ENCODE data around the gene KHDRBS1. TPM values are rescaled to one million over a fixed set of nuclear protein-coding genes. Genes with fewer than 3 reads are reported as not detected.

The KHDRBS1 gene
- total RNA-seq, 1 experiment from 2014 or later, result 267 TPM

GRCh38 chr1:31970873-31971272 is 42.8 kb upstream of the KHDRBS1 start:
- no peaks in the 10 kb centered on the region for H3K4me1 ChIP-seq (ENCODE audit: insufficient read depth, low read length)
- no peak overlapping the region for H3K56ac ChIP-seq (ENCODE audit: insufficient read length, low read depth, low read length)
- no peaks in the 10 kb centered on the region for H4K20me1 ChIP-seq (ENCODE audit: control insufficient read depth, insufficient read depth, insufficient read length)
- no peak overlapping the region for H2AK5ac ChIP-seq (ENCODE audit: insufficient read length, low read length)
- H3K9me3 ChIP-seq (ENCODE audit: control insufficient read depth, low read depth, low read length), result no peaks in the 10 kb centered on the region
- H3K23ac ChIP-seq (ENCODE audit: insufficient read length, low read depth, low read length), result no peak overlapping the region
- no peak overlapping the region for H3K18ac ChIP-seq (ENCODE audit: insufficient read length, low read depth, low read length)
- H3K27ac ChIP-seq (ENCODE audit: insufficient read length, low read depth, low read length), result no peak overlapping the region
- H3K9me3 Mint-ChIP-seq, result no peaks in the 10 kb centered on the region
- H3K79me2 ChIP-seq (ENCODE audit: insufficient read depth, low read length), result no peaks in the 10 kb centered on the region
- H3K79me1 ChIP-seq (ENCODE audit: insufficient read depth, low read depth, low read length, poor library complexity, severe bottlenecking), result no peaks in the 10 kb centered on the region
- H3T11ph ChIP-seq (ENCODE audit: low read length), result no peak overlapping the region
- H4K5ac ChIP-seq (ENCODE audit: insufficient read length, low read depth, low read length), result no peak overlapping the region
- H3K27ac Mint-ChIP-seq, result peak overlapping the region in 1 of 3 experiments; percentile 54; a peak in 1 of 7 replicates
- H3K14ac ChIP-seq (ENCODE audit: insufficient read depth, low read length), result no peak overlapping the region
- H3K27me3 Mint-ChIP-seq (ENCODE audit: low read depth), result peaks cover 5% of the 10 kb centered on the region
- H3K36me3 Mint-ChIP-seq (ENCODE audit: insufficient read depth in 1 of 3, low read depth in 3 of 3), result no peaks in the 10 kb centered on the region
- no peak overlapping the region for H4K8ac ChIP-seq (replicated peaks; ENCODE audit: insufficient read length, low read depth, low read length)
- DNase-seq, result no peak
- H3K27me3 ChIP-seq (ENCODE audit: insufficient read depth, low read length), result no peaks in the 10 kb centered on the region
- no peak overlapping the region for H2BK12ac ChIP-seq (ENCODE audit: insufficient read length, low read depth, low read length)
- no peak for TF ChIP-seq CTCF (conservative IDR thresholded peaks at IDR 0.05)
- no peak overlapping the region for H3K4me2 ChIP-seq (ENCODE audit: insufficient read depth, insufficient read length, low read length)
- no peak overlapping the region for H3K4me3 Mint-ChIP-seq
- H2BK120ac ChIP-seq (ENCODE audit: low read depth, low read length, poor library complexity, severe bottlenecking), result no peak overlapping the region
- H2BK5ac ChIP-seq (ENCODE audit: insufficient read length, low read length), result no peak overlapping the region
- H2BK15ac ChIP-seq (ENCODE audit: low read depth, low read length), result no peak overlapping the region
- H3K9ac ChIP-seq (ENCODE audit: extremely low read depth, insufficient read length, low read length), result no peak overlapping the region
- no peak overlapping the region for H3K4ac ChIP-seq (ENCODE audit: low read depth, low read length)
- no peak overlapping the region for H4K91ac ChIP-seq (ENCODE audit: insufficient read length, low read depth, low read length)
- no peaks in the 10 kb centered on the region for H3K23me2 ChIP-seq (ENCODE audit: insufficient read length, low read depth, low read length, poor library complexity, severe bottlenecking)
- no peak overlapping the region for H2AFZ ChIP-seq (ENCODE audit: low read length)
- WGBS (ENCODE audit: extremely low coverage, insufficient read length, low lambda C conversion rate), result no CpG with 5 or more reads among the region's 3 CpGs
- H2BK20ac ChIP-seq (ENCODE audit: low read depth, low read length, poor library complexity, severe bottlenecking), result no peak overlapping the region
- no peaks in the 10 kb centered on the region for H3K4me1 Mint-ChIP-seq

All from H9 (cell line).